Coronary artery (tissue), 2 donors: ENCODE measurements around the gene NDOR1.
A peak's percentile ranks its signal among the peaks of the same experiment; 100 is the strongest.

Source experiments
- DNase-seq: peaks from one replicate; pipeline ENCODE4 v3.0.0-alpha.2; 2017; ENCODE audit warnings: low spot score
- H3K27ac ChIP-seq, 2 donors: fragments of 200-600 bp; sonication (generic); one replicate each; pipeline ENCODE4 v1.5.1; 2016 to 2019
- H3K4me3 ChIP-seq: fragments of 200-600 bp; sonication (generic); 2 replicates; pipeline ENCODE4 v1.5.1; 2016; ENCODE audit warnings: mild to moderate bottlenecking, moderate library complexity
- CTCF ChIP-seq: fragments of 200-600 bp; sonication (generic); IDR thresholded peaks from one replicate; pipeline ENCODE4 v1.5.1; 2019; ENCODE audit warnings: antibody characterized with exemption

NDOR1 gene

GRCh38 chr9:137220317-137221094 lies 15.0 kb downstream of the NDOR1 start:
- Histone ChIP-seq H3K27ac (no peak overlapping the region), H3K4me3 (no peak overlapping the region)
- no peak for TF ChIP-seq CTCF
- no peak for DNase-seq

- H3K4me3 ChIP-seq = peak overlapping the region; percentile 87
- H3K27ac ChIP-seq = no peak overlapping the region
- DNase-seq = no peak
- TF ChIP-seq CTCF = no peak
Observed at GRCh38 chr9:137221095-137221505, 15.6 kb downstream of the NDOR1 start.

- TF ChIP-seq CTCF = no peak
- no peak for DNase-seq
- peak overlapping the region in 1 of 2 donors; percentile 97 for H3K27ac ChIP-seq
- peak overlapping the region; percentile 87 for H3K4me3 ChIP-seq
Observed at GRCh38 chr9:137221506-137222111, 16.1 kb downstream of the NDOR1 start.

GRCh38 chr9:137222190-137223077 lies 16.9 kb downstream of the NDOR1 start, which contains the start of gene RNF208:
RNF208 (minus strand) TSS chr9:137222240; CDS start chr9:137221212, 1,028 bp downstream.
- Histone ChIP-seq H3K4me3 (peak within 1 kb of the TSS; percentile 87), H3K27ac (peak within 1 kb of the TSS; percentile 71 to 97)
- DNase-seq = no peak
- no peak for TF ChIP-seq CTCF

- peak; percentile 99 for DNase-seq
- TF ChIP-seq CTCF = no peak
- H3K4me3 ChIP-seq = peak overlapping the region; percentile 87
- peak overlapping the region; percentile 71 to 97 for H3K27ac ChIP-seq
Observed at GRCh38 chr9:137223078-137223970, 17.8 kb downstream of the NDOR1 start.
